Ishikawa (cell line): ENCODE measurements around the gene MYO18A.

Source experiments
- CEBPB ChIP-seq: IDR thresholded peaks from 2 replicates; pipeline ENCODE4 v1.6.1; 2012
- CREB1 ChIP-seq: IDR thresholded peaks from 2 replicates; pipeline ENCODE4 v1.6.1; 2012; ENCODE audit warnings: low read depth
- EP300 ChIP-seq: IDR thresholded peaks from 2 replicates; pipeline ENCODE4 v1.6.1; 2012; ENCODE audit warnings: borderline replicate concordance
- FOXM1 ChIP-seq: IDR thresholded peaks from 2 replicates; pipeline ENCODE4 v1.6.1; 2012; ENCODE audit warnings: low read depth, borderline replicate concordance
- RAD21 ChIP-seq: IDR thresholded peaks from 2 replicates; pipeline ENCODE4 v1.6.1; 2012; ENCODE audit warnings: low read depth
- TEAD4 ChIP-seq: IDR thresholded peaks from 2 replicates; pipeline ENCODE4 v1.6.1; 2012
- YY1 ChIP-seq: IDR thresholded peaks from 2 replicates; pipeline ENCODE4 v1.6.1; 2012; ENCODE audit warnings: low read depth
- TF ChIP-seq, protein P1 (sequence below): IDR thresholded peaks from 2 replicates; pipeline ENCODE4 v1.6.1; 2012; ENCODE audit warnings: low read depth, mild to moderate bottlenecking

DNA sequence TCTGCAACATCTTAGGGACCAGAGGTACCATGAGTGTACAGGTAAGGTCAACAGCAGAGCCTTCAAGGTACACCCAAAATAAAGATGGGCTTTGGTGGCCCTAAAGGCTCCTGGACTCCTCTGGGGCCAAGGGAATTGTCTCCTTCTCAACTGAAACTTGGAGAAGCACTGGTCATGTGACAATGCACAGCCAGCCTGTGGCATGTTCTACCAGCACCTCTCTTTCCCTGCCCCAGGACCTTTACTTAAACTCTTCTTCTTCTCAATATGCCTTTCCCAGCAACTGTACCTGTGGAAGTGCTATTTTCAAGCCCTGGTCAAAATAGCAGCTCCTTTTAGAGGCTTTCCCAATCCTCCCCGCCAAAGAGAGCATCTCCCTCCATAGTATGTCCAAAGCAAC lies 108.9 kb downstream of the MYO18A start:
- no peak for TF ChIP-seq TEAD4
- no peak for TF ChIP-seq FOXM1
- no peak for TF ChIP-seq EP300
- no peak for TF ChIP-seq YY1
- TF ChIP-seq, protein P1, sequence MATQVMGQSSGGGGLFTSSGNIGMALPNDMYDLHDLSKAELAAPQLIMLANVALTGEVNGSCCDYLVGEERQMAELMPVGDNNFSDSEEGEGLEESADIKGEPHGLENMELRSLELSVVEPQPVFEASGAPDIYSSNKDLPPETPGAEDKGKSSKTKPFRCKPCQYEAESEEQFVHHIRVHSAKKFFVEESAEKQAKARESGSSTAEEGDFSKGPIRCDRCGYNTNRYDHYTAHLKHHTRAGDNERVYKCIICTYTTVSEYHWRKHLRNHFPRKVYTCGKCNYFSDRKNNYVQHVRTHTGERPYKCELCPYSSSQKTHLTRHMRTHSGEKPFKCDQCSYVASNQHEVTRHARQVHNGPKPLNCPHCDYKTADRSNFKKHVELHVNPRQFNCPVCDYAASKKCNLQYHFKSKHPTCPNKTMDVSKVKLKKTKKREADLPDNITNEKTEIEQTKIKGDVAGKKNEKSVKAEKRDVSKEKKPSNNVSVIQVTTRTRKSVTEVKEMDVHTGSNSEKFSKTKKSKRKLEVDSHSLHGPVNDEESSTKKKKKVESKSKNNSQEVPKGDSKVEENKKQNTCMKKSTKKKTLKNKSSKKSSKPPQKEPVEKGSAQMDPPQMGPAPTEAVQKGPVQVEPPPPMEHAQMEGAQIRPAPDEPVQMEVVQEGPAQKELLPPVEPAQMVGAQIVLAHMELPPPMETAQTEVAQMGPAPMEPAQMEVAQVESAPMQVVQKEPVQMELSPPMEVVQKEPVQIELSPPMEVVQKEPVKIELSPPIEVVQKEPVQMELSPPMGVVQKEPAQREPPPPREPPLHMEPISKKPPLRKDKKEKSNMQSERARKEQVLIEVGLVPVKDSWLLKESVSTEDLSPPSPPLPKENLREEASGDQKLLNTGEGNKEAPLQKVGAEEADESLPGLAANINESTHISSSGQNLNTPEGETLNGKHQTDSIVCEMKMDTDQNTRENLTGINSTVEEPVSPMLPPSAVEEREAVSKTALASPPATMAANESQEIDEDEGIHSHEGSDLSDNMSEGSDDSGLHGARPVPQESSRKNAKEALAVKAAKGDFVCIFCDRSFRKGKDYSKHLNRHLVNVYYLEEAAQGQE, result no peak
- no peak for TF ChIP-seq RAD21
- TF ChIP-seq CEBPB, result no peak
- no peak for TF ChIP-seq CREB1
